ENCODE data around the gene TMTC3. TPM values are rescaled to one million over a fixed set of nuclear protein-coding genes. Genes with fewer than 3 reads are reported as not detected.

TMTC3 gene
- total RNA-seq, 1 experiment from 2014 or later, result 31.8 TPM

GRCh38 chr12:88184196-88184595, 42.1 kb downstream of the TMTC3 start:
- no TSS peak for BruUV-seq (replicated peaks)
- Mint-ChIP-seq H3K27me3 (ENCODE audit: insufficient read depth, unreplicated experiment) (no peaks in the 10 kb centered on the region), H3K4me1 (ENCODE audit: low read depth, unreplicated experiment) (peaks cover 57% of the 10 kb centered on the region), H3K9me3 (ENCODE audit: unreplicated experiment) (peaks cover 38% of the 10 kb centered on the region), H3K27ac (ENCODE audit: unreplicated experiment) (peak overlapping the region; percentile 48), H3K4me3 (ENCODE audit: unreplicated experiment) (no peak overlapping the region), H3K36me3 (ENCODE audit: insufficient read depth, unreplicated experiment) (peaks cover 57% of the 10 kb centered on the region)
- H3K36me3 ChIP-seq (ENCODE audit: control insufficient read depth, insufficient read depth, low read length), result peaks cover 2% of the 10 kb centered on the region; the same call in 1 of the 2 replicates
- H3K4me3 ChIP-seq (ENCODE audit: low read depth, low read length), result no peak overlapping the region
- CTCF ChIA-PET, result no interaction called here
- DNase-seq, result peak; percentile 9 to 56
- H3K4me1 ChIP-seq, result peaks cover 92% of the 10 kb centered on the region
- TF ChIP-seq CTCF (IDR thresholded peaks at IDR 0.05; ENCODE audit: insufficient read depth in 1 of 2, low read depth in 1 of 2, low read length in 1 of 2, severe bottlenecking in 1 of 2, unreplicated experiment in 1 of 2), result no peak
- intact Hi-C loops (cut with micrococcal nuclease; ENCODE audit: unreplicated experiment), result loop anchor here (10.0 kb wide), 2 partner anchors 391 to 771 kb away; no protein-coding TSS in a partner anchor
- POLR2A ChIA-PET, result no interaction called here
- H3K9me3 ChIP-seq, result peaks cover 41% of the 10 kb centered on the region
- H3K27me3 ChIP-seq (replicated peaks; ENCODE audit: control insufficient read depth, insufficient read depth, low read length), result no peaks in the 10 kb centered on the region

- no peak overlapping the region for H3K27ac Mint-ChIP-seq (ENCODE audit: unreplicated experiment)
- ChIA-PET CTCF (no interaction called here), POLR2A (no interaction called here)
- intact Hi-C loops (cut with micrococcal nuclease; ENCODE audit: unreplicated experiment), result loop anchor here (10.0 kb wide), 2 partner anchors 390 to 770 kb away; no protein-coding TSS in a partner anchor
- H3K4me3 ChIP-seq (ENCODE audit: low read depth, low read length), result no peak overlapping the region
- BruUV-seq (replicated peaks), result no TSS peak
- peaks cover 81% of the 10 kb centered on the region for H3K4me1 ChIP-seq
- H3K9me3 ChIP-seq, result peaks cover 36% of the 10 kb centered on the region
- H3K4me1 Mint-ChIP-seq (ENCODE audit: low read depth, unreplicated experiment), result peaks cover 46% of the 10 kb centered on the region
- H3K36me3 ChIP-seq (ENCODE audit: control insufficient read depth, insufficient read depth, low read length), result peaks cover 2% of the 10 kb centered on the region; the same call in 1 of the 2 replicates
- peaks cover 47% of the 10 kb centered on the region for H3K36me3 Mint-ChIP-seq (ENCODE audit: insufficient read depth, unreplicated experiment)
- H3K4me3 Mint-ChIP-seq (ENCODE audit: unreplicated experiment), result no peak overlapping the region
- H3K27me3 ChIP-seq (replicated peaks; ENCODE audit: control insufficient read depth, insufficient read depth, low read length), result no peaks in the 10 kb centered on the region
- TF ChIP-seq CTCF (IDR thresholded peaks at IDR 0.05; ENCODE audit: insufficient read depth in 1 of 2, low read depth in 1 of 2, low read length in 1 of 2, severe bottlenecking in 1 of 2, unreplicated experiment in 1 of 2), result no peak
- peaks cover 36% of the 10 kb centered on the region for H3K9me3 Mint-ChIP-seq (ENCODE audit: unreplicated experiment)
- no peaks in the 10 kb centered on the region for H3K27me3 Mint-ChIP-seq (ENCODE audit: insufficient read depth, unreplicated experiment)
- DNase-seq, result no peak
Measured at GRCh38 chr12:88185279-88185678, 43.2 kb downstream of the TMTC3 start.

- Histone ChIP-seq H3K36me3 (ENCODE audit: control insufficient read depth, insufficient read depth, low read length) (no peaks in the 10 kb centered on the region; the same call in 1 of the 2 replicates), H3K27me3 (replicated peaks; ENCODE audit: control insufficient read depth, insufficient read depth, low read length) (no peaks in the 10 kb centered on the region), H3K9me3 (peaks cover 35% of the 10 kb centered on the region), H3K4me3 (ENCODE audit: low read depth, low read length) (no peak overlapping the region), H3K4me1 (peaks cover 74% of the 10 kb centered on the region)
- Mint-ChIP-seq H3K9me3 (ENCODE audit: unreplicated experiment) (peaks cover 29% of the 10 kb centered on the region), H3K27ac (ENCODE audit: unreplicated experiment) (peak overlapping the region; percentile 26), H3K36me3 (ENCODE audit: insufficient read depth, unreplicated experiment) (peaks cover 39% of the 10 kb centered on the region), H3K4me1 (ENCODE audit: low read depth, unreplicated experiment) (peaks cover 42% of the 10 kb centered on the region), H3K27me3 (ENCODE audit: insufficient read depth, unreplicated experiment) (no peaks in the 10 kb centered on the region), H3K4me3 (ENCODE audit: unreplicated experiment) (no peak overlapping the region)
- DNase-seq, result peak; percentile 35 to 56
- POLR2A ChIA-PET, result no interaction called here
- no TSS peak for BruUV-seq (replicated peaks)
- TF ChIP-seq CTCF (IDR thresholded peaks at IDR 0.05; ENCODE audit: insufficient read depth in 1 of 2, low read depth in 1 of 2, low read length in 1 of 2, severe bottlenecking in 1 of 2, unreplicated experiment in 1 of 2), result no peak
- intact Hi-C loops (cut with micrococcal nuclease; ENCODE audit: unreplicated experiment), result loop anchor here (10.0 kb wide), 2 partner anchors 389 to 769 kb away; no protein-coding TSS in a partner anchor
- CTCF ChIA-PET, result no interaction called here
Measured at GRCh38 chr12:88185988-88186387, 43.9 kb downstream of the TMTC3 start.
